Left lobe of liver (tissue), 2 donors: ENCODE data around the gene SPRING1. TPM values are rescaled to one million over a fixed set of nuclear protein-coding genes. Genes with fewer than 3 reads are reported as not detected.
A peak's percentile ranks its signal among the peaks of the same experiment; 100 is the strongest.
"Not testable (repeated sequence)": the region's sequence is repeated elsewhere in the genome, so short reads cannot be mapped to it uniquely, and the experiment has no call there.

Experiments
- ATAC-seq: fragments of 200-7000 bp; cut with Tn5 transposase; one replicate; pipeline ENCODE4 v1.9.1; 2020; ENCODE audit warnings: mild to moderate bottlenecking, moderate library complexity
- DNase-seq: peaks from one replicate; pipeline ENCODE4 v3.0.0-alpha.2; 2020; ENCODE audit warnings: low spot score
- total RNA-seq: library from RNA; stranded (reverse); gene quantifications from one replicate; pipeline ENCODE4 v1.2.1, GENCODE V29; 2021
- donor health status: DM: no; HTN: no; CAD: no; lungs with moderate emphysema.
- donor health status: DM: no; HTN: yes; CAD: no.

Gene SPRING1
- total RNA-seq = 6.8 TPM

DNA sequence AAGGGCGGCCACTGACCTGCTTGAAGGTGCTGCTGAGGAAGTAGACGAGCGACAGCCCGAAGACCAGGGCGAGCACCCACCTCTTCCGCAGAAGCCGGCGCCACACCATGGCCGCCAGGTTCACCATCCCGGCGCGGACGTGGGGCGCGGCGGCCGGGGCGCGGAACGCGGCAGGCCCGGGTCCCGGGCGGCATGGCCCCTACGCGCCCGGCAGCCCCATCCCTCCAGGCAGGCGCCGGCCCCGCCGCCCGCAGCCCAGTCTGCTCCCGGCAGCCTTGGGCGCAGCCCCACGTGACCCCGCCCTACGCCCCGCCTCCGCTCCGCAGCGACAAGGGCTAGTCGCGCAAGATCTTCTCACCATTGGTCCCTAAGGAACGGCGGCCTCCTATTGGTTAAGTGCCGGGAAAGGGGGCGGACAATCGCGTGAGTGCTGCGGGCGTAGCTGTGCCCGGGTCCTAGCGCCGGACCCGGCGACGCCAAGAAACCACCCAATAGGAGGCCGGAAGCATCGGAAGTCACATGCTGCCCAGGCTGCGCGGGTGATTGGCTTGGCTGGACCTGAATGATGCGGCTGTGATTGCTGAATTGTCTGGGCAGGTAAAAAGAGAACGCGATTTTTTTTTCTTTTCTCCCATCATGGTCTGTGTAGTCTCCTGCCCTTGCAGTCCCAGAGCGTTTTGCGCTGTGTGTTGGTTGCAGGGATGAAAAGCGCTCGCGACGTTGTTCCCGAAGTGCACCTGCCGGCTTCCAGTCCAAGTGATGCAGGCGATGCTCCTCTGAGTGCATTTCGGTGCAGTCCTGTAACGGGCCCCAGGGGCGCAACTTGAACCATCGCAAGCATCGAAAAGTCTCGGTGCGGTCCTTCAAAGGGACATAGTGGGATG is at the start of gene SPRING1, which contains the start of gene RNFT2:
Gene SPRING1, minus strand, starts transcription at position 296 of the 884 bp plus-strand sequence. Its CDS starts 169 bp downstream, at position 127.
Gene RNFT2, plus strand, starts transcription at position 542 of the 884 bp plus-strand sequence. CDS start 2,183 bp downstream, outside the sequence.
- DNase-seq (peak; percentile 100), ATAC-seq (peak; percentile 94)

GRCh38 chr12:116784238-116784612 is 46.4 kb upstream of the SPRING1 start:
- DNase-seq = no peak
- no peak for ATAC-seq

- DNase-seq (no peak), ATAC-seq (no peak)
Measured at GRCh38 chr12:116783525-116784237, 45.8 kb upstream of the SPRING1 start.

- no peak for DNase-seq
- ATAC-seq = no peak
Measured at GRCh38 chr12:116780942-116781341, 43.1 kb upstream of the SPRING1 start.

DNA sequence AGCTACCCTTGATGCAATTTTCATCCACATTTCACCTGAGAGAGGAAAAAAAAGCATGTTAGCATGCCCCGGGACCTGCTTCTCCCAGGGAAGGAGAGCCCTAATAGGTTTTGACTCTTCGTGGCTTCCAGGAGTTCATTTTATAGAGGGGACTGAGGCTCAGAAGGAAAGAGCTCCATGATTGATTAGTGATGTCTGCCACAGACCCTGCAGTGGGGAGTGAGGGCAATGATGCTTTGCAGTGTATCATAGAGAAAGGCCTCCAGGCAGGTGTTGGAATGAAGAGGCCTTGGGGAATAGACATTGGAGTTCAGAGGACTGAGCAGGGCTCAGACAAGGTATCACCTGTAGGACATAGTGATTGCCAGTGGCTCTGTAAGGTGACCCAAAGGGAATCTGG is 41.7 kb upstream of the SPRING1 start:
- DNase-seq = no peak
- no peak for ATAC-seq

- ATAC-seq = no peak
Measured at GRCh38 chr12:116777245-116777644, 39.4 kb upstream of the SPRING1 start.

GRCh38 chr12:116774020-116774419 is 36.2 kb upstream of the SPRING1 start:
- no peak for ATAC-seq
- DNase-seq = no peak

More at GRCh38 chr12:116777245-116777644, 39.4 kb upstream of the SPRING1 start:
- DNase-seq = no peak

GRCh38 chr12:116773276-116773731 is 35.4 kb upstream of the SPRING1 start:
- DNase-seq (no peak), ATAC-seq (no peak)

DNA sequence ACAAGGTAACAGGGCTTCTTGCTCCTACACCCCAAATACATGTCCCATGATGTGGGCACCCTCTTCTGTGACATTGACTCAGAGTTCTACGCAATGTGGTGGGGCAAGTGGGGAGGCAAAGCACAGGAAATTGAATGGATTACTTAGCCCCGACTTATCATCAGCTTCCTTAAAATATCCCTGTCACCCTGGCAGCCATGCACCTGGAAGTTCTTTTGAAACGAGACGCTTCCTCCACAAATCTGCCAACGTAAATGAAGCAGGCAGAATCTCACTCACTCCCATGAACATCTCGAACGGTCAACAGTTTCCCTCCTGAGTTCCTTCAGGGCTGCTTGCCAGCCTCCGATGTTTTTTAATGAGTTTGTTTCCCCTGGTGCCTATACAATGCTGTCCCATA is 33.8 kb upstream of the SPRING1 start:
- ATAC-seq = no peak
- no peak for DNase-seq

DNA sequence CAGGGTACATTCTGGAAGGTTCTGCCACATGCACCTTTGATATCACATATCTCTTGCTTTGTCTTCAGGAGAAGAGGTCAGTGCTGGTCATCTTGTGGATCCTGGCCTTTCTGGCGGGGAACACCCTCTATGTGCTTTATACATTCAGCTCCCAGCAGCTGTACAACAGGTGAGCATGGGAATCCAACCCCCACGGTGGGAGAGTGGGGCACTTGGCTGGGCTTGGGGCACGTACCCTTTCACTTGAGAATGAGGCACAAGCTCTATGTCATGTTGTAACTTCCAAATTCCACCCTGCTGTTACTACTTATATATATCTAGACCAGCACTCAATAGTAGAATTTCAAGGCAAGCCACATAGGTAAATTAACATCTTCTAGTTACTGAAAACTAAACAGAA is 28.9 kb upstream of the SPRING1 start:
- no peak for ATAC-seq

DNA sequence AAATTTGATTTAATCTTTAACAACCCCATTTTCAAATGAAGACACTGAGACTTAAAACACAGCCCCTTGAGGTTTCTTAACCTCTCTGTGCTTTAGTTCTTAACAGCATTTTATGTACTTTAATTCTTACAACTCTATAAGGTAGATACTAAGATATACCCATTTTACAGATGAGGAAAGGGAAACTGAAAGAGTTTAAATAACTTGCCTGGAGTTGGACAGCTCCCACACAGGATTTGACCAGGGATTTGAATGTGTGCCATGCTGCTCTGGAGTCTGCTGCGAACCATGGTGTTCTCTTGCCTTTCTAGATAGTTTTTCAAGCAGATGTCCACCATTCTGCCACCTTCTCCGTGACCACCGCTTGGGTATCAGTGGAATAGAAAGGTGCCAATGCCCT is 28.4 kb upstream of the SPRING1 start:
- DNase-seq (no peak), ATAC-seq (no peak)

More for the DNA sequence above, 28.9 kb upstream of the SPRING1 start:
- DNase-seq = no peak

GRCh38 chr12:116765271-116765670 is 27.4 kb upstream of the SPRING1 start:
- no peak for ATAC-seq
- DNase-seq = no peak

GRCh38 chr12:116761499-116761898 is 23.6 kb upstream of the SPRING1 start:
- ATAC-seq = no peak

DNA sequence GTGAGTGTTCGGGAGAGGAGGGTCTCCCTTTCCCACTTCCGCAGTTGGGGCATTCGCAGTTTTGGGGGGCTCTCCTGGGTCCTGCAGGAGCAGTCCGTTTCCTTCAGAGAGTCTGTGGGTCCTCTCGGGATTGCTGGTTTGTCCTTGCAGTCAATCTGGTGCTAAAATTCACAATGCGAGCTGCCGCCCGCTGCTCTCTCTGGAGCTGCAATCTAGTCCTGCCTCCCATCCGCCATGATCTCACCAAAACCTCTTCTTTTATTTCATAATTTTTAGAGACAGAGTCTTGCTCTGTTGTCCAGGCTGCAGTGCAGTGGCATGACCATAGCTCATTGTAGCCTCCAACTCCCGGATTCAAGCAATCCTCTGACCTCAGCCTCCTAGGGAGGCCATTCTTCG is 22.8 kb upstream of the SPRING1 start:
- DNase-seq = no peak

More at GRCh38 chr12:116761499-116761898, 23.6 kb upstream of the SPRING1 start:
- no peak for DNase-seq

DNA sequence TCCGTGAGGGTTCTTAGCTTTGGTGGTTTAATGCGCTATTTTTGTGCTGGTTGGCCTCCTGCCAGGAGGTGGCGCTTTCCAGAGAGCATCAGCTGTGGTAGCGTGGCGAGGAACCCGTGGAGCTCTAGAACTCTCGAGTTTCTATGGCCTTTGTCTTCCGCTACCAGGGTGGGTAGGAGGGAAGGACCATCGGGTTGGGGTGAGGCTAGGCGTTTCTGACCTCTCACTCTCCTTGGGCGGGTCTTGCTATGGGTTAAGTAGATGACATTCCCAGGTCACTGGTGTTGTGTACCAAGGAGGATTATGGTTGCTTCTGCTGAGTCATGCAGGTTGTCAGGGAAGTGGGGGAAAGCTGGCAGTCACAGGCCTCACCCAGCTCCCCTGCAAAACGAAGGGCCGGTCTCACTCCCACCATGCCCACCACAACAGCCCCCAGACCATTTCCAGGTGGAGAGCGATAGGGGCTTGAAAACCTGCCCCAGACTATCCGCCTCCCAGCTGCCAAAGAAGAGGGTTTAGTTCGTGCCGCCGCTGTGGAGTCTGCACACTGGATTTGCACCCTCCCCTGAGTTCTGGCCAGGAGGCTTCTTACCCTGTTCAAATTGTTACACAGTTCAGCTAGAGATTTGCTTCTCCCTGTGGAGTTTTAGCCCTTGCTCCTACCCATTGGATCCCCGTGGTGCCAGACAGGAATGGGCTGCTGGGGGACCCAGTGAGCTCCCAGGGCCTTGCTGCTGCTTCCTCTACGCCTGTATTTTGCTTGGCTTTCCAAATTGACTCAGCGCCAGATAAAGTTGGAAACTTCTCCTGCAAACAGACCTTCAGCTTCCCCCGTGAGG is 22.1 kb upstream of the SPRING1 start:
- ATAC-seq (no peak), DNase-seq (no peak)

More for the DNA sequence above, 22.8 kb upstream of the SPRING1 start:
- ATAC-seq = no peak

- ATAC-seq, DNase-seq: not testable (repeated sequence)
Measured at GRCh38 chr12:116754783-116755182, 16.9 kb upstream of the SPRING1 start.

GRCh38 chr12:116754097-116754496 is 16.2 kb upstream of the SPRING1 start:
- DNase-seq, ATAC-seq: not testable (repeated sequence)

- DNase-seq = no peak
- ATAC-seq = no peak
Measured at GRCh38 chr12:116750298-116750697, 12.4 kb upstream of the SPRING1 start.

DNA sequence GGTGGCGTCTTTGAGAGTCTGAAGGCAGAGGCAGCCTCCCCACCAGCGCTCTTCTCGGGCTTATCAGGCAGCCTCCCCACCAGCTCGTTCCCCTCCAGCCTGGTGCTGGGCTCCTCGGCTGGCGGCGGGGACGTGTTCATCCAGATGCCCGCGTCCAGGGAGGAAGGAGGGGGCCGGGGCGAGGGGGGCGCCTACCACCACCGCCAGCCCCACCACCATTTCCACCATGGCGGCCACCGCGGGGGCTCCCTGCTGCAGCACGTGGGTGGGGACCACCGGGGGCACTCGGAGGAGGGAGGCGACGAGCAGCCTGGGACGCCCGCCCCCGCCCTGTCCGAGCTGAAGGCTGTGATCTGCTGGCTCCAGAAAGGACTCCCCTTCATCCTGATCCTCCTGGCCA is 12.0 kb upstream of the SPRING1 start:
- ATAC-seq (no peak), DNase-seq (no peak)

DNA sequence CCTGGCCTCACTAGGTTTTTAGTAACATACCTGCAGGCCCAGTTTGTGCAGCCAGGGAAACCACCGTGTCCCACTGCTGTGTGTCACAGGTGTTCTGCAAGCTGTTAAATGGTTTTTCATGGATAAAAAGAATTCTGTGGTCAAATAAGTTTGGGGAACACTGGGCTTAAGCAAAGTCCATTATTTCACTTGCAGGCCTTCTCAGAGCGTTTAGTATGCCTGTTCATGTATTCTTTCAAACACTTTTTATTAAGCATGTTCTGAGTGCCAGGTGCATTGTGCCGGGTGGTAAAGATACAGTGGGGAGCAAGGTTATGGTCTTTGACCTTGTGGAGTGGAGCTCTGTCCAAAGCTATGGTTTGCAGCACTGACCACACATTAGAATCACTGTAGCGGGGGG is 7.7 kb upstream of the SPRING1 start:
- ATAC-seq = no peak
- no peak for DNase-seq

GRCh38 chr12:116744766-116745165 is 6.9 kb upstream of the SPRING1 start:
- no peak for ATAC-seq
- no peak for DNase-seq
